HepG2 (cell line): ENCODE measurements around the gene SKIDA1. TPM values are rescaled to one million over a fixed set of nuclear protein-coding genes. Genes with fewer than 3 reads are reported as not detected.

ENCODE experiments used
- ASH2L ChIP-seq: fragments of 300-600, 200-600 bp; sonication (generic); IDR thresholded peaks from 2 replicates; pipeline ENCODE4 v1.7.0; 2017; ENCODE audit warnings: low read depth, mild to moderate bottlenecking, moderate library complexity, mixed read lengths, low read length; ENCODE audit not compliant: insufficient read length
- ATF6 ChIP-seq: sonication (generic); formaldehyde crosslinking; conservative IDR thresholded peaks from 2 replicates; pipeline ENCODE4 v1.4.0; 2020; ENCODE audit warnings: missing genetic modification reagents
- E2F5 ChIP-seq: sonication (generic); formaldehyde crosslinking; conservative IDR thresholded peaks from 2 replicates; pipeline ENCODE4 v1.4.0; 2020; ENCODE audit warnings: missing genetic modification reagents
- FUBP1 ChIP-seq: sonication (generic); formaldehyde crosslinking; IDR thresholded peaks from 2 replicates; pipeline ENCODE4 v1.5.1; 2020; ENCODE audit warnings: missing genetic modification reagents, mild to moderate bottlenecking, borderline replicate concordance
- KLF9 ChIP-seq: IDR thresholded peaks from 2 replicates; pipeline ENCODE4 v1.6.1; 2016; ENCODE audit warnings: low read depth
- NR2F6 ChIP-seq, 2 experiments: IDR thresholded peaks; 2 replicates each; pipeline ENCODE4 v1.6.1; 2016; ENCODE audit warnings: antibody characterized with exemption in 1 of 2, mild to moderate bottlenecking in 1 of 2
- ZBTB3 ChIP-seq: sonication (generic); formaldehyde crosslinking; IDR thresholded peaks from 2 replicates; pipeline ENCODE4 v1.4.0; 2020; ENCODE audit warnings: low read depth, mild to moderate bottlenecking, moderate library complexity, missing genetic modification reagents, borderline replicate concordance
- ZBTB40 ChIP-seq, 2 experiments: fragments of 450-650 bp in 1 of 2; sonication (generic) in 1 of 2; formaldehyde crosslinking in 1 of 2; IDR thresholded peaks; 2 replicates each; pipeline versions ENCODE4 v1.6.1 to v1.8.0; 2016 to 2022; ENCODE audit warnings: antibody characterized with exemption in 1 of 2, mild to moderate bottlenecking in 1 of 2, missing genetic modification reagents in 1 of 2
- ZNF124 ChIP-seq: sonication (generic); formaldehyde crosslinking; IDR thresholded peaks from 2 replicates; pipeline ENCODE4 v1.4.0; 2020; ENCODE audit warnings: missing genetic modification reagents
- ZNF337 ChIP-seq: sonication (generic); formaldehyde crosslinking; IDR thresholded peaks from 2 replicates; pipeline ENCODE4 v1.5.1; 2020; ENCODE audit warnings: missing genetic modification reagents, low read depth, mild to moderate bottlenecking, borderline replicate concordance
- ZNF354B ChIP-seq: sonication (generic); formaldehyde crosslinking; IDR thresholded peaks from 2 replicates; pipeline ENCODE4 v1.8.0; 2022; ENCODE audit warnings: mild to moderate bottlenecking, missing genetic modification reagents
- ZNF570 ChIP-seq: sonication (generic); formaldehyde crosslinking; IDR thresholded peaks from 2 replicates; pipeline ENCODE4 v1.4.0; 2020; ENCODE audit warnings: mild to moderate bottlenecking, missing genetic modification reagents, borderline replicate concordance
- ZNF788 ChIP-seq: sonication (generic); formaldehyde crosslinking; IDR thresholded peaks from 2 replicates; pipeline ENCODE4 v1.5.0; 2020; ENCODE audit warnings: mild to moderate bottlenecking, missing genetic modification reagents, borderline replicate concordance
- polyA plus RNA-seq, 8 experiments: library from polyadenylated mRNA; depleted of rRNA in 3 of 8; stranded (reverse) in 7 of 8; unstranded in 1 of 8; fragments of >200 nt; fragmentation: Illumina TruSeq in 4 of 8; extraction: Trizol in 4 of 8; gene quantifications; 2 replicates each; pipeline versions ENCODE4 v1.2.1 to v1.2.3, GENCODE V29; 2011 to 2016; ENCODE audit warnings: low read depth in 4 of 8, missing spikeins in 1 of 8, mixed read lengths in 1 of 8; ENCODE audit not compliant: insufficient read depth in 1 of 8
- total RNA-seq, 5 experiments: library from RNA; depleted of rRNA; stranded (reverse); fragments of >200 nt; fragmentation: Illumina TruSeq; extraction: Trizol; gene quantifications; 2 replicates each; pipeline ENCODE4 v1.2.3, GENCODE V29; 2016; ENCODE audit warnings: low read depth in 1 of 5

The SKIDA1 gene
- total and polyA plus RNA-seq, 2 of the 13 experiments (the other 11 are each of a cell fraction or from before 2014, with no cell fraction given), result 0.73 to 1.5 TPM

GRCh38 chr10:21494191-21495001 lies 31.1 kb downstream of the SKIDA1 start (continued):
- TF ChIP-seq E2F5 (CRISPR knock-in tag) (no peak), ZNF337 (CRISPR knock-in tag) (no peak), ATF6 (CRISPR knock-in tag) (no peak), ZNF124 (CRISPR knock-in tag) (peak; percentile 60; the same call in 1 of the 2 replicates), ZNF354B (CRISPR knock-in tag) (0 out of 2 replicates have a peak, but pooled peaks have one; percentile 70), NR2F6 (IDR thresholded peaks at IDR 0.05) (no peak), NR2F6 (CRISPR knock-in tag; IDR thresholded peaks at IDR 0.05) (no peak), ZBTB3 (CRISPR knock-in tag) (no peak), ZNF570 (CRISPR knock-in tag) (no peak), KLF9 (no peak), ZNF788 (CRISPR knock-in tag) (no peak; the same call in 1 of the 2 replicates), FUBP1 (CRISPR knock-in tag) (no peak), ZBTB40 (IDR thresholded peaks at IDR 0.05) (no peak), ZBTB40 (CRISPR knock-in tag; IDR thresholded peaks at IDR 0.05) (no peak), ASH2L (no peak)
